GM23338 (cell line): ENCODE data around the gene DMD. TPM values are rescaled to one million over a fixed set of nuclear protein-coding genes. Genes with fewer than 3 reads are reported as not detected.

Source experiments
- ATAC-seq: fragments of 200-7000 bp; cut with Tn5 transposase; 3 replicates; pipeline ENCODE4 v1.9.1; 2020
- DNase-seq: peaks from one replicate; pipeline ENCODE4 v3.0.0-alpha.2; 2015; ENCODE audit warnings: low spot score
- H2AFZ ChIP-seq: fragments of 200-600 bp; sonication (generic); 2 replicates; pipeline ENCODE4 v1.8.0; 2016; ENCODE audit warnings: antibody characterized with exemption, mild to moderate bottlenecking, moderate library complexity
- H3F3A ChIP-seq: fragments of 200-600 bp; sonication (generic); replicated peaks from 2 replicates; pipeline ENCODE4 v1.8.0; 2017; ENCODE audit warnings: antibody characterized with exemption, mixed run types, low read depth
- H3K27ac ChIP-seq: fragments of 200-600 bp; sonication (generic); 2 replicates; pipeline ENCODE4 v1.6.1; 2016; ENCODE audit warnings: low read depth
- H3K27me3 ChIP-seq: fragments of 200-600 bp; sonication (generic); 2 replicates; pipeline ENCODE4 v1.8.0; 2016; ENCODE audit warnings: mild to moderate bottlenecking, mixed run types, moderate library complexity; ENCODE audit not compliant: insufficient read depth
- H3K36me3 ChIP-seq: fragments of 200-600 bp; sonication (generic); 2 replicates; pipeline ENCODE4 v1.8.0; 2016; ENCODE audit warnings: mild to moderate bottlenecking; ENCODE audit not compliant: insufficient read depth
- H3K4me1 ChIP-seq: fragments of 200-600 bp; sonication (generic); 2 replicates; pipeline ENCODE4 v1.8.0; 2016; ENCODE audit warnings: mild to moderate bottlenecking, moderate library complexity; ENCODE audit not compliant: insufficient read depth
- H3K4me2 ChIP-seq: fragments of 200-600 bp; sonication (generic); 2 replicates; pipeline ENCODE4 v1.7.1; 2017; ENCODE audit warnings: mixed run types
- H3K4me3 ChIP-seq: fragments of 200-600 bp; sonication (generic); 2 replicates; pipeline ENCODE4 v1.6.1; 2016; ENCODE audit warnings: mixed run types
- H3K79me2 ChIP-seq: fragments of 200-600 bp; sonication (generic); replicated peaks from 2 replicates; pipeline ENCODE4 v1.8.0; 2017; ENCODE audit warnings: mild to moderate bottlenecking; ENCODE audit not compliant: insufficient read depth
- H3K9me2 ChIP-seq: fragments of 200-600 bp; sonication (generic); 2 replicates; pipeline ENCODE4 v1.8.0; 2017; ENCODE audit not compliant: insufficient read depth
- H4K20me1 ChIP-seq: fragments of 200-600 bp; sonication (generic); replicated peaks from 2 replicates; pipeline ENCODE4 v1.8.0; 2017; ENCODE audit warnings: mild to moderate bottlenecking; ENCODE audit not compliant: insufficient read depth
- H3K27ac Mint-ChIP-seq: 2 replicates; pipeline ENCODE4 v1.8.0; 2020; ENCODE audit warnings: inconsistent platforms, mild to moderate bottlenecking, moderate library complexity, mixed read lengths
- H3K27me3 Mint-ChIP-seq: 3 replicates; pipeline ENCODE4 v1.8.0; 2022; ENCODE audit warnings: low read depth, mild to moderate bottlenecking, moderate library complexity, mixed read lengths, inconsistent platforms; ENCODE audit not compliant: insufficient read depth, poor library complexity
- H3K36me3 Mint-ChIP-seq: 3 replicates; pipeline ENCODE4 v1.8.0; 2021; ENCODE audit warnings: low read depth, mild to moderate bottlenecking, inconsistent platforms, moderate library complexity, mixed read lengths
- H3K4me1 Mint-ChIP-seq: 3 replicates; pipeline ENCODE4 v1.8.0; 2020; ENCODE audit warnings: mild to moderate bottlenecking, inconsistent platforms, mixed read lengths
- H3K4me3 Mint-ChIP-seq: 3 replicates; pipeline ENCODE4 v1.8.0; 2021; ENCODE audit warnings: moderate library complexity, mild to moderate bottlenecking, inconsistent platforms, mixed read lengths
- H3K9me3 Mint-ChIP-seq: 3 replicates; pipeline ENCODE4 v1.8.0; 2020; ENCODE audit warnings: moderate library complexity, mild to moderate bottlenecking, inconsistent platforms, mixed read lengths
- CREB1 ChIP-seq: fragments of 250-450 bp; sonication (Bioruptor Pico); IDR thresholded peaks from 2 replicates; pipeline ENCODE4 v1.5.0; 2020; ENCODE audit warnings: low read depth, mild to moderate bottlenecking, moderate library complexity
- EZH2phosphoT487 ChIP-seq: fragments of 200-600 bp; sonication (generic); IDR thresholded peaks from one replicate; pipeline ENCODE4 v1.8.1; 2018; ENCODE audit warnings: antibody characterized with exemption; ENCODE audit not compliant: unreplicated experiment
- JUNB ChIP-seq: IDR thresholded peaks from one replicate; pipeline ENCODE4 v1.6.1; 2016; ENCODE audit warnings: antibody characterized with exemption; ENCODE audit not compliant: unreplicated experiment
- NANOG ChIP-seq: IDR thresholded peaks from 2 replicates; pipeline ENCODE4 v1.6.1; 2016; ENCODE audit warnings: antibody characterized with exemption, borderline replicate concordance
- POLR2AphosphoS5 ChIP-seq: IDR thresholded peaks from 2 replicates; pipeline ENCODE4 v1.6.1; 2016; ENCODE audit warnings: antibody characterized with exemption, low read depth
- STAT1 ChIP-seq: IDR thresholded peaks from one replicate; pipeline ENCODE4 v1.6.1; 2016; ENCODE audit warnings: antibody characterized with exemption; ENCODE audit not compliant: unreplicated experiment
- ZNF331 ChIP-seq: fragments of 250-450 bp; sonication (Bioruptor Pico); IDR thresholded peaks from 2 replicates; pipeline ENCODE4 v1.5.0; 2020; ENCODE audit warnings: low read depth, mild to moderate bottlenecking, moderate library complexity
- polyA plus RNA-seq: library from polyadenylated mRNA; unstranded; fragments of >200 nt; fragmentation: Nextera tagmentation; extraction: Ambion mirVana; gene quantifications from 2 replicates; pipeline ENCODE4 v1.2.1, GENCODE V29; 2016
- total RNA-seq: library from RNA; depleted of rRNA; stranded (reverse); fragments of >200 nt; shearing (Covaris generic); gene quantifications from 2 replicates; pipeline ENCODE4 v1.2.3, GENCODE V29; 2014
- TF ChIP-seq, protein P1 (sequence below): IDR thresholded peaks from 2 replicates; pipeline ENCODE4 v1.6.1; 2016; ENCODE audit warnings: antibody characterized with exemption
- TF ChIP-seq, protein P2 (sequence below): IDR thresholded peaks from one replicate; pipeline ENCODE4 v1.6.1; 2018; ENCODE audit warnings: antibody characterized with exemption; ENCODE audit not compliant: unreplicated experiment
- TF ChIP-seq, protein P3 (sequence below): fragments of 250-450 bp; sonication (Bioruptor Pico); IDR thresholded peaks from 2 replicates; pipeline ENCODE4 v1.5.0; 2020; ENCODE audit warnings: mild to moderate bottlenecking, moderate library complexity

The DMD gene
- total and polyA plus RNA-seq, 2 experiments from 2014 or later = 4.5 to 7.6 TPM

DNA sequence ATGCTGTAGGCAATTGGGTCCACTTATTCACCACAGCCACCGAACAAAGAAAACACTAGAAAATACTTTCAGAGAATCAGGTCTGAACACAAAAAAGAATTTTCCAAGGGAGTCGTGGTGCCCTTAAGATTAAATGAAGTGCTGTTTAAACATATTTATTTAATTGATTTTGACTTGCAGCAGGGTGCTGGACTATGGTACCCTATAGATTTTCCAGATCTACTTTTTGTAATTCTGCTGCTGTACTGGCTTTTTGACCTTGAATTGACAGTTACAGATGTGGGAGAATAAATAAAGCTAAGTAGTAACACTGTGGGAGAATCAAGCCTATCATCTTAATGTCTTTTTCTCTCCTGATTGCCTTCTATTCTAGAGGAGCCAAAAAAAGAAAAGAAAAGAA lies 1404.2 kb downstream of the DMD start:
- no peaks in the 10 kb centered on the region for H3K27me3 Mint-ChIP-seq
- H3K4me3 Mint-ChIP-seq = no peak overlapping the region
- H3F3A ChIP-seq = no peaks in the 10 kb centered on the region
- no peaks in the 10 kb centered on the region for H3K36me3 Mint-ChIP-seq
- H3K27ac Mint-ChIP-seq = no peak overlapping the region
- no peaks in the 10 kb centered on the region for H3K79me2 ChIP-seq
- H3K4me1 ChIP-seq = no peaks in the 10 kb centered on the region
- no peak overlapping the region for H3K27ac ChIP-seq
- ATAC-seq = no peak
- no peak overlapping the region for H2AFZ ChIP-seq
- H3K36me3 ChIP-seq = no peaks in the 10 kb centered on the region
- H3K4me1 Mint-ChIP-seq = peaks cover 8% of the 10 kb centered on the region; the same call in 2 of the 3 replicates
- H3K4me2 ChIP-seq = no peak overlapping the region
- DNase-seq = no peak
- H3K27me3 ChIP-seq = no peaks in the 10 kb centered on the region
- H3K9me3 Mint-ChIP-seq = no peaks in the 10 kb centered on the region
- no peaks in the 10 kb centered on the region for H4K20me1 ChIP-seq
- TF ChIP-seq STAT1 = no peak
- TF ChIP-seq POLR2AphosphoS5 = no peak
- TF ChIP-seq, protein P1, sequence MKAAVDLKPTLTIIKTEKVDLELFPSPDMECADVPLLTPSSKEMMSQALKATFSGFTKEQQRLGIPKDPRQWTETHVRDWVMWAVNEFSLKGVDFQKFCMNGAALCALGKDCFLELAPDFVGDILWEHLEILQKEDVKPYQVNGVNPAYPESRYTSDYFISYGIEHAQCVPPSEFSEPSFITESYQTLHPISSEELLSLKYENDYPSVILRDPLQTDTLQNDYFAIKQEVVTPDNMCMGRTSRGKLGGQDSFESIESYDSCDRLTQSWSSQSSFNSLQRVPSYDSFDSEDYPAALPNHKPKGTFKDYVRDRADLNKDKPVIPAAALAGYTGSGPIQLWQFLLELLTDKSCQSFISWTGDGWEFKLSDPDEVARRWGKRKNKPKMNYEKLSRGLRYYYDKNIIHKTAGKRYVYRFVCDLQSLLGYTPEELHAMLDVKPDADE = no peak
- TF ChIP-seq, protein P2, sequence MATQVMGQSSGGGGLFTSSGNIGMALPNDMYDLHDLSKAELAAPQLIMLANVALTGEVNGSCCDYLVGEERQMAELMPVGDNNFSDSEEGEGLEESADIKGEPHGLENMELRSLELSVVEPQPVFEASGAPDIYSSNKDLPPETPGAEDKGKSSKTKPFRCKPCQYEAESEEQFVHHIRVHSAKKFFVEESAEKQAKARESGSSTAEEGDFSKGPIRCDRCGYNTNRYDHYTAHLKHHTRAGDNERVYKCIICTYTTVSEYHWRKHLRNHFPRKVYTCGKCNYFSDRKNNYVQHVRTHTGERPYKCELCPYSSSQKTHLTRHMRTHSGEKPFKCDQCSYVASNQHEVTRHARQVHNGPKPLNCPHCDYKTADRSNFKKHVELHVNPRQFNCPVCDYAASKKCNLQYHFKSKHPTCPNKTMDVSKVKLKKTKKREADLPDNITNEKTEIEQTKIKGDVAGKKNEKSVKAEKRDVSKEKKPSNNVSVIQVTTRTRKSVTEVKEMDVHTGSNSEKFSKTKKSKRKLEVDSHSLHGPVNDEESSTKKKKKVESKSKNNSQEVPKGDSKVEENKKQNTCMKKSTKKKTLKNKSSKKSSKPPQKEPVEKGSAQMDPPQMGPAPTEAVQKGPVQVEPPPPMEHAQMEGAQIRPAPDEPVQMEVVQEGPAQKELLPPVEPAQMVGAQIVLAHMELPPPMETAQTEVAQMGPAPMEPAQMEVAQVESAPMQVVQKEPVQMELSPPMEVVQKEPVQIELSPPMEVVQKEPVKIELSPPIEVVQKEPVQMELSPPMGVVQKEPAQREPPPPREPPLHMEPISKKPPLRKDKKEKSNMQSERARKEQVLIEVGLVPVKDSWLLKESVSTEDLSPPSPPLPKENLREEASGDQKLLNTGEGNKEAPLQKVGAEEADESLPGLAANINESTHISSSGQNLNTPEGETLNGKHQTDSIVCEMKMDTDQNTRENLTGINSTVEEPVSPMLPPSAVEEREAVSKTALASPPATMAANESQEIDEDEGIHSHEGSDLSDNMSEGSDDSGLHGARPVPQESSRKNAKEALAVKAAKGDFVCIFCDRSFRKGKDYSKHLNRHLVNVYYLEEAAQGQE = no peak
- no peak for TF ChIP-seq CREB1 (CRISPR knock-in tag)
- no peak for TF ChIP-seq JUNB
- TF ChIP-seq, protein P3, sequence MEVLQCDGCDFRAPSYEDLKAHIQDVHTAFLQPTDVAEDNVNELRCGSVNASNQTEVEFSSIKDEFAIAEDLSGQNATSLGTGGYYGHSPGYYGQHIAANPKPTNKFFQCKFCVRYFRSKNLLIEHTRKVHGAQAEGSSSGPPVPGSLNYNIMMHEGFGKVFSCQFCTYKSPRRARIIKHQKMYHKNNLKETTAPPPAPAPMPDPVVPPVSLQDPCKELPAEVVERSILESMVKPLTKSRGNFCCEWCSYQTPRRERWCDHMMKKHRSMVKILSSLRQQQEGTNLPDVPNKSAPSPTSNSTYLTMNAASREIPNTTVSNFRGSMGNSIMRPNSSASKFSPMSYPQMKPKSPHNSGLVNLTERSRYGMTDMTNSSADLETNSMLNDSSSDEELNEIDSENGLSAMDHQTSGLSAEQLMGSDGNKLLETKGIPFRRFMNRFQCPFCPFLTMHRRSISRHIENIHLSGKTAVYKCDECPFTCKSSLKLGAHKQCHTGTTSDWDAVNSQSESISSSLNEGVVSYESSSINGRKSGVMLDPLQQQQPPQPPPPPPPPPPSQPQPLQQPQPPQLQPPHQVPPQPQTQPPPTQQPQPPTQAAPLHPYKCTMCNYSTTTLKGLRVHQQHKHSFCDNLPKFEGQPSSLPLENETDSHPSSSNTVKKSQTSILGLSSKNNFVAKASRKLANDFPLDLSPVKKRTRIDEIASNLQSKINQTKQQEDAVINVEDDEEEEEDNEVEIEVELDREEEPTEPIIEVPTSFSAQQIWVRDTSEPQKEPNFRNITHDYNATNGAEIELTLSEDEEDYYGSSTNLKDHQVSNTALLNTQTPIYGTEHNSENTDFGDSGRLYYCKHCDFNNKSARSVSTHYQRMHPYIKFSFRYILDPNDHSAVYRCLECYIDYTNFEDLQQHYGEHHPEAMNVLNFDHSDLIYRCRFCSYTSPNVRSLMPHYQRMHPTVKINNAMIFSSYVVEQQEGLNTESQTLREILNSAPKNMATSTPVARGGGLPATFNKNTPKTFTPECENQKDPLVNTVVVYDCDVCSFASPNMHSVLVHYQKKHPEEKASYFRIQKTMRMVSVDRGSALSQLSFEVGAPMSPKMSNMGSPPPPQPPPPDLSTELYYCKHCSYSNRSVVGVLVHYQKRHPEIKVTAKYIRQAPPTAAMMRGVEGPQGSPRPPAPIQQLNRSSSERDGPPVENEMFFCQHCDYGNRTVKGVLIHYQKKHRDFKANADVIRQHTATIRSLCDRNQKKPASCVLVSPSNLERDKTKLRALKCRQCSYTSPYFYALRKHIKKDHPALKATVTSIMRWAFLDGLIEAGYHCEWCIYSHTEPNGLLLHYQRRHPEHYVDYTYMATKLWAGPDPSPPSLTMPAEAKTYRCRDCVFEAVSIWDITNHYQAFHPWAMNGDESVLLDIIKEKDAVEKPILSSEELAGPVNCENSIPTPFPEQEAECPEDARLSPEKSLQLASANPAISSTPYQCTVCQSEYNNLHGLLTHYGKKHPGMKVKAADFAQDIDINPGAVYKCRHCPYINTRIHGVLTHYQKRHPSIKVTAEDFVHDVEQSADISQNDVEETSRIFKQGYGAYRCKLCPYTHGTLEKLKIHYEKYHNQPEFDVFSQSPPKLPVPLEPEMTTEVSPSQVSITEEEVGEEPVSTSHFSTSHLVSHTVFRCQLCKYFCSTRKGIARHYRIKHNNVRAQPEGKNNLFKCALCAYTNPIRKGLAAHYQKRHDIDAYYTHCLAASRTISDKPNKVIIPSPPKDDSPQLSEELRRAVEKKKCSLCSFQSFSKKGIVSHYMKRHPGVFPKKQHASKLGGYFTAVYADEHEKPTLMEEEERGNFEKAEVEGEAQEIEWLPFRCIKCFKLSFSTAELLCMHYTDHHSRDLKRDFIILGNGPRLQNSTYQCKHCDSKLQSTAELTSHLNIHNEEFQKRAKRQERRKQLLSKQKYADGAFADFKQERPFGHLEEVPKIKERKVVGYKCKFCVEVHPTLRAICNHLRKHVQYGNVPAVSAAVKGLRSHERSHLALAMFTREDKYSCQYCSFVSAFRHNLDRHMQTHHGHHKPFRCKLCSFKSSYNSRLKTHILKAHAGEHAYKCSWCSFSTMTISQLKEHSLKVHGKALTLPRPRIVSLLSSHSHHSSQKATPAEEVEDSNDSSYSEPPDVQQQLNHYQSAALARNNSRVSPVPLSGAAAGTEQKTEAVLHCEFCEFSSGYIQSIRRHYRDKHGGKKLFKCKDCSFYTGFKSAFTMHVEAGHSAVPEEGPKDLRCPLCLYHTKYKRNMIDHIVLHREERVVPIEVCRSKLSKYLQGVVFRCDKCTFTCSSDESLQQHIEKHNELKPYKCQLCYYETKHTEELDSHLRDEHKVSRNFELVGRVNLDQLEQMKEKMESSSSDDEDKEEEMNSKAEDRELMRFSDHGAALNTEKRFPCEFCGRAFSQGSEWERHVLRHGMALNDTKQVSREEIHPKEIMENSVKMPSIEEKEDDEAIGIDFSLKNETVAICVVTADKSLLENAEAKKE (CRISPR knock-in tag) = no peak
- no peak for TF ChIP-seq ZNF331
- TF ChIP-seq EZH2phosphoT487 = no peak
- no peak for TF ChIP-seq NANOG
- H3K9me2 ChIP-seq = no peaks in the 10 kb centered on the region
- H3K4me3 ChIP-seq = no peak overlapping the region
